Amniotic epithelial cell (primary cell): ENCODE data around the gene CENPX.

ENCODE experiments used
- DNase-seq: peaks from one replicate; pipeline ENCODE4 v3.0.0-alpha.2; 2010; ENCODE audit warnings: low read depth

Gene CENPX

GRCh38 chr17:81980707-81981343 lies 41.9 kb downstream of the CENPX start:
- DNase-seq = peak; percentile 69

- no peak for DNase-seq
Measured at GRCh38 chr17:81980122-81980521, 42.6 kb downstream of the CENPX start.

- no peak for DNase-seq
Measured at GRCh38 chr17:81978524-81979298, 44.0 kb downstream of the CENPX start.

GRCh38 chr17:81977211-81977808 lies 45.4 kb downstream of the CENPX start, which contains the start of gene ASPSCR1:
ASPSCR1 (plus strand) TSS chr17:81977629; CDS start chr17:81977647, 18 bp downstream.
- peak; percentile 85 for DNase-seq

- DNase-seq = no peak
Measured at GRCh38 chr17:81976332-81977210, 46.1 kb downstream of the CENPX start.

- no peak for DNase-seq
Measured at GRCh38 chr17:81973432-81973831, 49.2 kb downstream of the CENPX start.

- DNase-seq = no peak
Measured at GRCh38 chr17:81968850-81969812, 53.5 kb downstream of the CENPX start.
